Body of pancreas (tissue), 4 donors: ENCODE results near the gene PPP6R3.

Experiments used
- POLR2A ChIP-seq, 3 donors: fragments of 450-650 bp; IDR thresholded peaks; one replicate each; pipeline ENCODE4 v1.6.1; 2016; ENCODE audit warnings: antibody characterized with exemption in 3 of 3, mild to moderate bottlenecking in 2 of 3
- TF ChIP-seq, protein P1 (sequence below), 7 experiments: fragments of 450-650 bp in 4 of 7; fragments of 200-600 bp in 3 of 7; sonication (generic) in 3 of 7; IDR thresholded peaks; one replicate each; pipeline ENCODE4 v1.5.1; 2016 to 2019; ENCODE audit warnings: antibody characterized with exemption in 7 of 7

DNA sequence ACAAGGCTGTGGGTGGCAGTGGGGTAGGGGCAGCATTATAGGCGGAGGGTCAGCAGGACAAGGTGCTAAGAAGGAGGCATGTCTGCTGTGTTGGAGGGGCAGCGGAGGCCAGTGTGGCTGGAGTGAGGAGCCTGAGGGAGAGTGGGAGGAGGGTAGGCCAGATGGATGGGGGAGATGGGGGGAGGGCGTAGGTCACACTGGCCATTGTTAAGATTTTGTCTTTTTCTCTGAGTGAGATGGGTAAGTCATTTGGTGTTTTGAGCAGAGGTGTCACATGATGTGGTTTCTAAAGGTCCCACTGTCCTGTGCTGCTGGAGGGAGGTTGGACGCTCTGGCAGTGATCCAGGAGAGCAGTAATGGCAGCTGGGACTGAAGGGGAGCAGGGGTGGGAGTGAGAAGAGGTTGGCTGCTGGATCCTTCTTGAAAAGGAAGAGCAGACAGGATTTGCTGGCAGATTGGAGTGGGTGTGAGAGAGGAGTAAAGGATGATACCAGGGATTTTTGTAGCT is 9.8 kb downstream of the PPP6R3 start:
- TF ChIP-seq, protein P1, sequence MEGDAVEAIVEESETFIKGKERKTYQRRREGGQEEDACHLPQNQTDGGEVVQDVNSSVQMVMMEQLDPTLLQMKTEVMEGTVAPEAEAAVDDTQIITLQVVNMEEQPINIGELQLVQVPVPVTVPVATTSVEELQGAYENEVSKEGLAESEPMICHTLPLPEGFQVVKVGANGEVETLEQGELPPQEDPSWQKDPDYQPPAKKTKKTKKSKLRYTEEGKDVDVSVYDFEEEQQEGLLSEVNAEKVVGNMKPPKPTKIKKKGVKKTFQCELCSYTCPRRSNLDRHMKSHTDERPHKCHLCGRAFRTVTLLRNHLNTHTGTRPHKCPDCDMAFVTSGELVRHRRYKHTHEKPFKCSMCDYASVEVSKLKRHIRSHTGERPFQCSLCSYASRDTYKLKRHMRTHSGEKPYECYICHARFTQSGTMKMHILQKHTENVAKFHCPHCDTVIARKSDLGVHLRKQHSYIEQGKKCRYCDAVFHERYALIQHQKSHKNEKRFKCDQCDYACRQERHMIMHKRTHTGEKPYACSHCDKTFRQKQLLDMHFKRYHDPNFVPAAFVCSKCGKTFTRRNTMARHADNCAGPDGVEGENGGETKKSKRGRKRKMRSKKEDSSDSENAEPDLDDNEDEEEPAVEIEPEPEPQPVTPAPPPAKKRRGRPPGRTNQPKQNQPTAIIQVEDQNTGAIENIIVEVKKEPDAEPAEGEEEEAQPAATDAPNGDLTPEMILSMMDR (IDR thresholded peaks at IDR 0.05), result no peak
- TF ChIP-seq POLR2A (IDR thresholded peaks at IDR 0.05), result no peak
